ENCODE measurements around the gene TAS2R60. TPM values are rescaled to one million over a fixed set of nuclear protein-coding genes. Genes with fewer than 3 reads are reported as not detected.
"Not testable (repeated sequence)": the region's sequence is repeated elsewhere in the genome, so short reads cannot be mapped to it uniquely, and the experiment has no call there.

Gene TAS2R60
- total and polyA plus RNA-seq, 3 donors from 2014 or later: not detected

- no peaks in the 10 kb centered on the region for H3K9me3 ChIP-seq
- H3K36me3 ChIP-seq (ENCODE audit: low read depth, missing control alignments): no peaks in the 10 kb centered on the region
- WGBS, 2 donors: 95% methylated on average over 2 to 8 of the region's 8 CpGs
- no peak for DNase-seq
- no peak overlapping the region for H3K27ac ChIP-seq
- TF ChIP-seq CTCF (IDR thresholded peaks at IDR 0.05): no peak
- TF ChIP-seq POLR2A (IDR thresholded peaks at IDR 0.05): no peak
- intact Hi-C loops (cut with DNase I; ENCODE audit: low total_unique reads): no loop called here
- H3K4me1 ChIP-seq: peaks cover 11% of the 10 kb centered on the region
- H3K4me3 ChIP-seq: no peak overlapping the region
- H3K27me3 ChIP-seq: no peaks in the 10 kb centered on the region
Measured at GRCh38 chr7:143399151-143399550, 44.1 kb upstream of the TAS2R60 start.

GRCh38 chr7:143399642-143400041 is 43.6 kb upstream of the TAS2R60 start:
- Histone ChIP-seq H3K4me1 (peaks cover 11% of the 10 kb centered on the region), H3K9me3 (no peaks in the 10 kb centered on the region), H3K27ac (no peak overlapping the region), H3K4me3 (no peak overlapping the region), H3K27me3 (no peaks in the 10 kb centered on the region), H3K36me3 (ENCODE audit: low read depth, missing control alignments) (no peaks in the 10 kb centered on the region)
- TF ChIP-seq CTCF (IDR thresholded peaks at IDR 0.05): no peak
- no peak for TF ChIP-seq POLR2A (IDR thresholded peaks at IDR 0.05)
- WGBS, 2 donors: 93 to 97% methylated on average over 12 to 18 of the region's 20 CpGs
- DNase-seq: no peak
- intact Hi-C loops (cut with DNase I; ENCODE audit: low total_unique reads): no loop called here

- H3K4me3 ChIP-seq: no peak overlapping the region
- intact Hi-C loops (cut with DNase I; ENCODE audit: low total_unique reads): no loop called here
- 85 to 86% methylated on average over 10 to 12 of the region's 12 CpGs for WGBS, 2 donors
- no peaks in the 10 kb centered on the region for H3K36me3 ChIP-seq (ENCODE audit: low read depth, missing control alignments)
- DNase-seq: no peak
- no peak overlapping the region for H3K27ac ChIP-seq
- H3K4me1 ChIP-seq: no peaks in the 10 kb centered on the region
- H3K27me3 ChIP-seq: no peaks in the 10 kb centered on the region
- TF ChIP-seq CTCF (IDR thresholded peaks at IDR 0.05): no peak
- no peak for TF ChIP-seq POLR2A (IDR thresholded peaks at IDR 0.05)
- H3K9me3 ChIP-seq: no peaks in the 10 kb centered on the region
Measured at GRCh38 chr7:143401265-143401664, 42.0 kb upstream of the TAS2R60 start.

- H3K4me3 ChIP-seq; H3K27ac ChIP-seq; H3K27me3 ChIP-seq; H3K36me3 ChIP-seq (ENCODE audit: low read depth, missing control alignments); intact Hi-C loops (cut with DNase I; ENCODE audit: low total_unique reads); DNase-seq; H3K9me3 ChIP-seq; H3K4me1 ChIP-seq: not testable (repeated sequence)
- WGBS, 2 donors: 77 to 87% methylated on average over 4 of the region's 4 CpGs
Measured at GRCh38 chr7:143402233-143402632, 41.0 kb upstream of the TAS2R60 start.

- 34 to 44% methylated on average over 9 of the region's 9 CpGs for WGBS, 2 donors
- Histone ChIP-seq H3K4me1 (peaks cover 7% of the 10 kb centered on the region), H3K9me3 (no peaks in the 10 kb centered on the region), H3K27ac (no peak overlapping the region), H3K36me3 (ENCODE audit: low read depth, missing control alignments) (no peaks in the 10 kb centered on the region), H3K27me3 (no peaks in the 10 kb centered on the region), H3K4me3 (no peak overlapping the region)
- TF ChIP-seq CTCF (IDR thresholded peaks at IDR 0.05) (no peak), POLR2A (IDR thresholded peaks at IDR 0.05) (no peak)
- DNase-seq: peak; percentile 54
- intact Hi-C loops (cut with DNase I; ENCODE audit: low total_unique reads): no loop called here
Measured at GRCh38 chr7:143405173-143406001, 37.9 kb upstream of the TAS2R60 start.

All from testis (tissue), 3 donors.